HG03565 (cell line): ENCODE measurements around the gene SLC27A1.
"Not testable (repeated sequence)": the region's sequence is repeated elsewhere in the genome, so short reads cannot be mapped to it uniquely, and the experiment has no call there.

ENCODE experiments used
- ATAC-seq: cut with Tn5 transposase; IDR thresholded peaks from one replicate; pipeline ENCODE4 v1.9.1; 2021; ENCODE audit warnings: mild to moderate bottlenecking, moderate library complexity; ENCODE audit not compliant: unreplicated experiment

The SLC27A1 gene

DNA sequence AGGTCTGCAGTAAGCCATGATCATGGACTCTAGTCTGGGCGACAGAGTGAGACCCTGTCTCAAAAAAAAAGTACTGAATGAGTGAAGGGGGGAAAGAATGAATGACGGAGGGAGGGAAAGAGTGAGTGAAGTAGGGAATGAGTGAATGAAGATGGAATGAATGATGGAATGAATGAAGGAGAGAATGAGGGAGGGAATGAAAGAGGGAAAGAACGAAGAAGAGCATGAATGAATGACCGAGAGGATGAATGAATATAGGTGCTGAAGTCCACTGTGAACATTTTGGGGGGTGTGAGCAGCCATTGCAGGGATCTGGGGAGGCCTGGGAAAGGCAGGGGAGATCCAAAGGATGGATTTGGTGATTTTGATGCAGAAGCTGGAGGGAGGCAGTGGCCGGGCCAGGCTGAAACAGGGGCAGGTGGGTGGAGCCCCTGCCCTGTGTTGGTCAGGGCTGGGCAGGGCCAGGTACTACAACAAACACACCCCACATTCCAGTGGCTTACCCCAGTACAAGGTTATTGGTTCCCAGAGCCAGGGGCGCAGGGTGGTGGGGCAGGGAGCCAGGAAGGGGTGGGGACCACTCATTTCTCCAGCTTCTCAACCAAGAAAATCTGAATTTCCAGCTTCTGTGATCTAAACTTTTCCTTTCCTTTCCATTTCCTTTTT is 14.3 kb downstream of the SLC27A1 start:
- no peak for ATAC-seq

DNA sequence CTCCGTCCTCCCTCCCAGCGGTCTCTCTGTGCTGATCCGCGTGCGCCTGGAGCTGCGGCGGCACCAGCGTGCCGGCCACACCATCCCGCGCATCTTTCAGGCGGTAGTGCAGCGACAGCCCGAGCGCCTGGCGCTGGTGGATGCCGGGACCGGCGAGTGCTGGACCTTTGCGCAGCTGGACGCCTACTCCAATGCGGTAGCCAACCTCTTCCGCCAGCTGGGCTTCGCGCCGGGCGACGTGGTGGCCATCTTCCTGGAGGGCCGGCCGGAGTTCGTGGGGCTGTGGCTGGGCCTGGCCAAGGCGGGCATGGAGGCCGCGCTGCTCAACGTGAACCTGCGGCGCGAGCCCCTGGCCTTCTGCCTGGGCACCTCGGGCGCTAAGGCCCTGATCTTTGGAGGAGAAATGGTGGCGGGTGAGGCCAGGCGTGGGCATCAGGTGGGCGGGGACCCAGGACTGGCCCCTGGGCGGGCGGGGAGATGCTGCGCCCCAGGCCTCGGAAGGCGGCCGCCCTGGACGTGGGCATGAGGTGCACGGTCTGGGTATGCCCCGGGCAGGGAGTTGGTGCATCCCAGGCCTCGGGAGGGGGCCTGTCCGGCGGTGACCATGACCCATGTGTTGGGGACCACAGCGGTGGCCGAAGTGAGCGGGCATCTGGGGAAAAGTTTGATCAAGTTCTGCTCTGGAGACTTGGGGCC is 16.4 kb downstream of the SLC27A1 start:
- ATAC-seq, result no peak

DNA sequence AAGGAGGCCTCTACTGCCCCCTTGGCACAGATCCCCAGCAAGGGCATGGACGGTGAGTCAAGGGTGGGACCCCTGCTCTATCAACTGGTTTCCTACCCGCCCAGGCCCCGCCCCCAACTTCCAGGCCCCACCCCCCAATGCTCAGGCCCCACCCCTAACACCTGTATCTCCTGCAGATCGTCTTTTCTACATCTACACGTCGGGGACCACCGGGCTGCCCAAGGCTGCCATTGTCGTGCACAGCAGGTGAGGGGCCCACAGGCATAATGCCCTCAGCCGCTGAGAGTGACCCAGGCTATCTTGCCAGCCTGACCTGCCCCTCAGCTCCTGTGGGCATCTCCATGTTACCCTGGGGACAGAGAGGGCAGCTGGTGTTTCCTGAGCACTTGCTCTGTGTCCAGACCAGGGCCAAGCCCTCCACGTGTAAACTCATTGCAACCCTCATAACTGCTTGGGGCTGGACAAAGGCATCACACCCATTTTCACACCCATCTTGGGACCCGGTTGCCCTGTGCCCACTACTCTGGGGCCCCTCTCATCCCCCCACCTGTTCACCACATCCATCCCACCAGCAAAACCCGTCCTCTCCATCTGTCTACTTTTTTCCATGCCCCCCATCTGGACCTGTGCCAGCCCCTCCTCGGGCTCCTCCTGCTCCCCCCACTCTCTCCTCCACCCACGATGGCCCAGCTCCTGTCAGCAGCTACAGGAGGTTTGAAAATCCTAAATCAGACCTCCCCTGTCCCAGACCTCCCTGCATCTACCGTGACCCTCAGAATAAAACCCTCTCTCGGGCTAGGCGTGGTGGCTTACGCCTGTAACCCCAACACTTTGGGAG is 17.2 kb downstream of the SLC27A1 start:
- ATAC-seq, result no peak

DNA sequence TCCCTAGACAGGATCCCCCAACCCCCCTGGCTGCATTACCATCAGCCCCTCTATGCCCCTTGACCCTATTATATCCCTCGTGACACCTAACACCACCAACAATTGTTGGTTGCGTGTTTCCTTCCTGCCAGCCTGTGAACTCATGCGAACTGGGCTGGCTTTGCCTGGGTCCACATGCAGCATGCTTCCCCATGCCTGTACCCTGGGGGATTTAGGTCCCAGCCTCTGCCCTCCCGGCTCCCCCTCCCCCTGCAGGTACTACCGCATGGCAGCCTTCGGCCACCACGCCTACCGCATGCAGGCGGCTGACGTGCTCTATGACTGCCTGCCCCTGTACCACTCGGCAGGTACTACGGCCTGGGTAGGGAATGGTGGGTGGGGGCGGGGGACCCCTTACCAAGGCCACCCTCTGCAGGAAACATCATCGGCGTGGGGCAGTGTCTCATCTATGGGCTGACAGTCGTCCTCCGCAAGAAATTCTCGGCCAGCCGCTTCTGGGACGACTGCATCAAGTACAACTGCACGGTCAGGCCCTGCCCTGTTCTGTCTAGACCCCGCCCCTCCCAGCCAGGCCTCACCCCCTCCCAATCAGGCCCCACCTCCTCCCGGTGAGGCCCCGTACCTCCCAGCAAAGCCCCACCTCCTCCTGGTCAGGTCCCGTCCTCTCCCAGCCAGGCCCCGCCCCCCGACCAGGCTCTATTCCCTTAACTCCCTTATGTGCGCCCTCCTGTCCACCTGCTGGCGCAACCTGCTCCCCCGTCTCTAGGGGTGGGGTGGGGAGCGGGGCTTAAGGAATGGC is 18.5 kb downstream of the SLC27A1 start:
- ATAC-seq, result no peak

DNA sequence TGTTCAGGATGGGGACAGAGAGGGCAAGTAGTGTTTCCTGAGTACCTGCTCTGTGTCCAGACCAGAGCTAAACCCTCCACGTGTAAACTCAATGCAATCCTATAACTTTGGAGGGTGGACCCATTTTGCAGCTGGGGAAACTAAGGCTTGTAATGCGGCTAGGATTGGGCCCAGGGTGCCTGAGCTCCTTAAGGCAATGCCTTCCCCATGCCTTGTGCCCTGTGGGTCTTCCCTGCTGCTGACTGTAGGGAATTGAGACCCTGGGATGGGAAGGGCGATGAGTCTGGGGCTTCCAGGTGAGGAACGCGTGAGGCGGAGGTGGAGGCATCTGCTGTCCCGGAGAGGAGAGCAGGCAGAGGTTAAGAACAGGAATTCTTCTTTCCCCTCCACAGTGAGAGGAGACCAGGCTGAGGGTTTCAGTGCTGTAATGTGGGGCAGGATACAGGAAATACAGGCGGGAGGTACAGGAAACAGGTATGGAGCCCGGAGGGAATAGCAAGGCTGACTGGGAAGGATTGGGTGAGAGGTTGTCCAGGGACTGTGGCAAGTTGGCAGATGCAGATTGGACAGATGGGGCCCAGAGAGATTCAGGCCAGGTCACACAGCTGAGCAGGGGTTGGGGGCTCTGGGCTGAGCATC is 19.2 kb downstream of the SLC27A1 start:
- no peak for ATAC-seq

DNA sequence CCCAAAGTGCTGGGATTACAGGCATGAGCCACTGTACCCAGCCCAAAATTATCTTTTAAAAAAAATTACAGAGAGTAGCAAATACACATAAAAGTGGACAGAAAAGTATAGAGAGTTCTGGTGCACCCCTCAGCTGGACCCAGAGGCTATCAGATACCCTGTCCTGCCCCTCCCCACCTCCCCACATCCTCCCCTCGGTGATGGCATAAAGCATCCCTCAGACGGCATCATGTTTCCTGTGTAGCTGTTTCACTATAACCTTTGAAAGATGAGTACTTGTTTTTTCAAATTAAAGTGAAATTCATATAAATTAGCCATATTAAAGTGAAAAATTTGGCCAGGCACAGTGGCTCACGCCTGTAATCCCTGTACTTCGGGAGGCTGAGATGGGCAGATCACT is 20.1 kb downstream of the SLC27A1 start:
- no peak for ATAC-seq

DNA sequence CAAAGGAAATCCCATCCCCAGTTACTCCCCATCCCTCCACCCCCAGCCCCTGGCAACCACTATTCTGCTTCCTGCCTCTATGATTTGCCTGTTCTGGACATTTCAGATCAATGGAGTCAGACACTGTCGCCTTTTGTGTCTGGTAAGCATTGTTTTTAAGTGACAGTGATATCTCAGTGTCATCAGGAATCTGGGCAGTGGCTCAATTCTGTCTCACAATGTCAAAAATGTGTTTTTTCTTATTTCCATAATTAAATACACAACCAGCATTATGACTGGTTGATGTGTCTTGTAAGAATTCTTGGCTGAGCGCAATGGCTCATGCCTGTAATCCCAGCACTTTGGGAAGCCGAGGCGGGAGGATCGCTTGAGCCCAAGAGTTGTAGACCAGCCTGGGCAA is 21.0 kb downstream of the SLC27A1 start:
- ATAC-seq, result no peak

DNA sequence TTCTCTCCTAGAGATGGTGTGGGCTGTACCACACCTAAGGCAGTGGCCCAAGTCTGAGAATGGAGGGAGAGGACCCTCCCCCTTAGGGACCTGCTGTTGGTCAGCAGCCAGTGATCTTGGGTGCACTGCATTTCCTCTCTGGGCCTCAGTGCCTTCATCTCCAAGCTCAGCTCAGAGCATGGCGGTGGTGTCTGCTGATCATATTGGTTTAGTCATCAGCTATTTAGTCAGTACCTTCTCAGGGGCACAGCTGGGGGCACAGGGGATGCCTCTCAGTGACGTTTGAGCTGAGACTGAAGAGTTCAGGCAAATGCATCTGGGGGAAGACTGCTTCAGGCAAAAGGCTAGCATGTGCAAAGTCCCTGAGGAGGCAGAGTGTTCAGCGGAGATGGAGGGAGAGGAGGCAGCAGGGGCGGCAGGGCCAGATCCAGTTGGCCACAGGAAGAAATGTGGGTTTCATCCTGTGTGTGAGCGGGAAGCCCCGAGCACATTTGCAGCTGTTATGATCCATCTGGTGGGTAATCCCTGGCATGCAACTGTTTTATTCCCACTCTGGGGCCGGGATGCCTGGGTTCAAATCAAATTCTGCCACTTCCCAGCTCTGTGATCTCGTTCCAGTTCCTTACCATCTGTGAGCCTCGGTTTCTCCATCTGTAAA is 25.4 kb downstream of the SLC27A1 start:
- ATAC-seq, result no peak

DNA sequence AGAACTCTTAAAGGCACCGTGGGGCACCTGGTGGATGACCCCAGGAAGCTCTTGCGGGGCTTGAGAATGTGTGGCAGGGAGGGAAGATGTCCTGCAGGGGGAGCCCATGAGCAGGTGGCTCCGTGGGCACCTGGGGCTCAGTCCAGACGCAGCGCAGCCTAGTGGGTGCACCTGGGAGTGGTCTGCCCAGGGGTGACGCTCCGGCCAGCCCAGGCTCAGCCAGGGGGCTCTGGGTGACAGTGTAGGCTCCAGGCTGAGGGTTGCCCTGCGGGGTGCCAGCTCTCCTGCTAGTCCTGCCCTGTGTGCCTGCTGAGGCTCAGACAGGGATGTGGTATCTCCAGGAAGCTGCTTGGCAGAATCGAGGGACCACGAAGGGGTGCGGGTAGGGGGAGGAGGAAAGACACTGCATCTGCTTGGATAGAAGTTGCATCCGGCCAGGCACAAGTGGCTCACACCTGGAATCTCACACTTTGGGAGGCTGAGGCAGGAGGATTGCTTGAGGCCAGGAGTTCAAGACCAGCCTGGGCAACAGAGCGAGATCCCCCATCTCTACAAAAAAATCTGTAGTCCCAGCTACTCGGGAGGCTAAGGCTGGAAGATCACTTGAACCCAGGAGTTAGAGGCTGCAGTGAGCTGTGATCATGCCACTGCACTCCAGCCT is 26.1 kb downstream of the SLC27A1 start:
- ATAC-seq, result no peak

DNA sequence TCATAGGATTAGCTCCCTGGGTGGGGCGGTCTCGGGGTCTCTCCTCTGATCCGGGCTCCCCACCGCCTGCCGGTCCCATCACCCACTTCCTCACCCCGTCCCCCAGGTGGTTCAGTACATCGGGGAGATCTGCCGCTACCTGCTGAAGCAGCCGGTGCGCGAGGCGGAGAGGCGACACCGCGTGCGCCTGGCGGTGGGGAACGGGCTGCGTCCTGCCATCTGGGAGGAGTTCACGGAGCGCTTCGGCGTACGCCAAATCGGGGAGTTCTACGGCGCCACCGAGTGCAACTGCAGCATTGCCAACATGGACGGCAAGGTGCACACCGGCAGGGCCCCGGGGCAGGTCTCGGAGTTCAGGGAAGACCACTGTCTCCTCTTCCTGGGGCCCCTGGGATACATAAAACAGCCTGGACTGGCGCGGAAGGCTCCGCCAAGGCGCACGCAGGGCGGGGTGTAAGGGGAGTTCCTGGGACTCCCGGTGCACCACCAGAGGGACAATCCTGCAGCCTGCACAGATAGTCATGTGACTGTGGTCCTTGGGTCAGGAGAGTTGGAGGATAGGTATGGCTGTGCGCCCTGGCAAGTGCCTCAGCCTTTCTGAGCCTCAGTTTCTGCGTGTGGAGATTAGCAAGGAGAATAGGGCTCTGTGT is 26.9 kb downstream of the SLC27A1 start:
- ATAC-seq, result no peak

DNA sequence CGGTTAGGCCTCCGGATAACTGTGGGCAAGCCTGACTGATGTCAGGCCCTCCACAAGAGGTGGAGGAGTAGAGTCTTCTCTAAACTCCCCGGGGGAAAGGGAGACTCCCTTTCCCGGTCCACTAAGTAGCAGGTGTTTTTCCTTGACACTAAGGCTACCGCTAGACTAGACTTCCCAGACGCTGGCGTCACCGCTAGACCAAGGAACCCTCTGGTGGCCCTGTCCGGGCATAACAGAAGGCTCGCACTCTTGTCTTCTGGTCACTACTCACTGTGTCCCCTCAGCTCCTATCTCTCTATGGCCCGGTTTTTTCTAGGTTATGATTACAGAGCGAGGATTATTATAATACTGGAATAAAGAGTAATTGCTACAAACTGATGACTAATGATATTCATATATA is 28.7 kb downstream of the SLC27A1 start:
- ATAC-seq, result not testable (repeated sequence)

DNA sequence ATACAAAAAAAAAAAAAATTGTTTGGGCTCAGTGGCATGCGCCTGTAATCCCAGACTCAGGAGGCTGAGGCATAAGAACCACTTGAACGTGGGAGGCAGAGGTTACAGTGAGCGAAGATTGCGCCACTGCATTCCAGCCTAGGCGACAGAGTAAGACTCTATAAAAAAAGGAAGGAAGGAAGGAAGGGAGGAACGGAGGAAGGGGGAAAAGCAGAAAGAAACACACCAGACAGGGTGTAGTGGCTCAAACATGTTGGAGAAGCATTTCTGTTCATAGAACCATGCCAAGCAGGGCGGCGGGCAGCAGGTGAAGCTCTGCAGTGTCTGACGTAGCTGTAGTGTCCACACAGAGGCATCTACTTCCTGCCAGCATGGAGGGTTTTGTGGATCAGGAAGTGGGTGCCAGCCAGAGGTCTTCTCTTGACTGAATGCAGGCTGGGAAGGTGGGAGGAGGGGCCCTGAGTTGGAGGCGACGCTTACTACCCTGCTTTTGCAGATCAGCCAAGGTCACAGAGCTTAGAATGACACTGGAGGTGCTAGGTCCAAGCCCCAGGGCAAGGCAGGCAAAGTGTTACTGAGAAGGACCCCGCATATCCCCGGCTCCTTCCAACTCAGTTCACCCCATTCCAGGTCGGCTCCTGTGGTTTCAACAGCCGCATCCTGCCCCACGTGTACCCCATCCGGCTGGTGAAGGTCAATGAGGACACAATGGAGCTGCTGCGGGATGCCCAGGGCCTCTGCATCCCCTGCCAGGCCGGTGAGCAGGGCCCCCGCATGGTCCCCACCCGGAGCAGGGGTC is 29.5 kb downstream of the SLC27A1 start:
- no peak for ATAC-seq

DNA sequence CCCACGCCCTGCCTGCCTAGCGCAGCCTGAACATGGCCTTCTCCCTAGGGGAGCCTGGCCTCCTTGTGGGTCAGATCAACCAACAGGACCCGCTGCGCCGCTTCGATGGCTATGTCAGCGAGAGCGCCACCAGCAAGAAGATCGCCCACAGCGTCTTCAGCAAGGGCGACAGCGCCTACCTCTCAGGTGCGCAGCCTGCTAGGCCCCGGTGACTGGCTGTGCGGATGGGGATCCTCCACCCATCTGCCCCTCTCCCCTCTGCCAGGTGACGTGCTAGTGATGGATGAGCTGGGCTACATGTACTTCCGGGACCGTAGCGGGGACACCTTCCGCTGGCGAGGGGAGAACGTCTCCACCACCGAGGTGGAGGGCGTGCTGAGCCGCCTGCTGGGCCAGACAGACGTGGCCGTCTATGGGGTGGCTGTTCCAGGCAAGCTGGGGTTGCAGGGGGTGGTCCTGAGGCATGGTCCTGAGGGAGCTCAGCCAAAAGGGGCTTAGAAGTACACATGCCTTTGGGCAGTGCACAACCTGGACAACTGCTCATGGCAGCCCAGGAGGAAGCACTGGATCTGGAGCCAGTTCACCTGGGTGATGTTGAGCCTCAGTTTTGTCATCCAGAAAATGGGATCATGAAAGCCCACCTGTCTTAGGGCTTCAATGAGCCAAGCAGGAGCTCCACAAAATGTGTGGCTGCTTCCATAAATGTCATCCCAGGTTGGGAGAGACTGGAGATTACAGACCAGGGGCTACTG is 30.3 kb downstream of the SLC27A1 start:
- ATAC-seq, result no peak

DNA sequence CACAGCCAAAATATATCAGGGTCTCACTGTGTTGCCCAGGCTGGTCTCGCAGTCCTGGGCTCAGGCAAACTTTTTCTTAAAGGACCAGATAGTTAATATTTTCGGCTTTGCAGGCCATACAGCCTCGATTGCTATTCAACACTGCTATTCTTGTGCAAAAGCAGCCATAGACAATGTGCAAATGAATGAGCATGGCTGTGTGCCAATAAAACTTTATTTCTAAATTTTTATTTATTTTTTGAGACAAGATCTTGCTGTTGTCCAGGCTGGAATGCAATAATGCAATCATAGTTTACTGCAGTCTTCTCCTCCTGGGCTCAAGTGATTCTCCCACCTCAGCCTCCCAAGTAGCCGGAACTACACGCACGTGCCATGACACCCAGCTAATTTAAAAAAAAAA is 32.9 kb downstream of the SLC27A1 start:
- no peak for ATAC-seq

DNA sequence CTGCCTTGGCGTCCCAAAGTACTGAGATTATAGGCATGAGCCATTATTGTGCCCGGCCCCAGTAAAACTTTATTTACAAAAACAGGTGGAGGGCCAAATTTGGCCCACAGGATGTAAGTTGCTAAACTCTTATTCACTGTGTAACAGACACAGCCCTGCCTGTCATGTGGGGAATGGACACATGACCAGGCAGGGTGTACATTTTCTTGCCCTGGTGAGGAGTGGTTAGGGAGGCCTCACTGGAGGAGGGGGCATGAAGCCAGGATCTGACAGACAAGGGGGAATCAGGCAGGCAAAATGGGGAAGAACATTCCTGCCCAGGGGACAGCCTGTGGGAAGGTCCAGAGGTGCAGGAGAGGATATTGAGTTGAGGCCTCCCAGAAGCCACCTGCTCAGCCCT is 33.7 kb downstream of the SLC27A1 start:
- ATAC-seq, result no peak

DNA sequence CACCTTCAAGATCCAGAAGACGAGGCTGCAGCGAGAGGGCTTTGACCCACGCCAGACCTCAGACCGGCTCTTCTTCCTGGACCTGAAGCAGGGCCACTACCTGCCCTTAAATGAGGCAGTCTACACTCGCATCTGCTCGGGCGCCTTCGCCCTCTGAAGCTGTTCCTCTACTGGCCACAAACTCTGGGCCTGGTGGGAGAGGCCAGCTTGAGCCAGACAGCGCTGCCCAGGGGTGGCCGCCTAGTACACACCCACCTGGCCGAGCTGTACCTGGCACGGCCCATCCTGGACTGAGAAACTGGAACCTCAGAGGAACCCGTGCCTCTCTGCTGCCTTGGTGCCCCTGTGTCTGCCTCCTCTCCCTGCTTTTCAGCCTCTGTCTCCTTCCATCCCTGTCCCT is 34.1 kb downstream of the SLC27A1 start:
- no peak for ATAC-seq

DNA sequence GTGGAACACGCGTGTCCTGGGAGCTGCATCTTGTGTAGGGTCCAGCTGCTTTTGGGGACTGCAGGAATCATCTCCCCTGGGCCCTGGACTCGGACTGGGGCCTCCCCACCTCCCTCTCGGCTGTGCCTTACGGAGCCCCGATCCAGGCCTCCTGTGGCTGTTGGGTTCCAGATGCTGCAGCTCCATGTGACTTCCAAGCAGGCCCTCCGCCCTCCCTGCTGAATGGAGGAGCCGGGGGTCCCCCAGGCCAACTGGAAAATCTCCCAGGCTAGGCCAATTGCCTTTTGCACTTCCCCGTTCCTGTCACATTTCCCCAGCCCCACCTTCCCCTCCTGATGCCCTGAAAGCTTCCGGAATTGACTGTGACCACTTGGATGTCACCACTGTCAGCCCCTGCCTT is 34.9 kb downstream of the SLC27A1 start:
- no peak for ATAC-seq

DNA sequence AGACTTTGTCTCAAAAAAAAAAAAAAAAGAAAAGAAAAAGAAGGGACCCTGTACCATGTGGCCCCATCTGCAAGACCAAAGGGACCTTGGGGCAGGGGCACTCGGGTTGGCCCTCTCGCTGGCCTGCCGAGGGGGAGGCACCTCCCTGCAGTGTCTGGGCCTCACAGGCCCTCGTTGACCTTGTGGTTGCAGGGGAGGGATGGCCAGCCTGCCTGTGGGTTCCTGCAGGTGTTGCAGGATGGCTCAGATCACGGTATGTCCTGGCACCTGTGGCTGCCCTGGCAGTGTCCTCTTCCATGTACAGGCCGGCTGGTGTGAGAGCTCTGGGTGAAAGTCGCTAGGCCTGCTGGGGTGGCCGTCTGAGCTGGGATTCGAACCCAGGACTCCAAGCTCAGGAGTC is 36.4 kb downstream of the SLC27A1 start:
- no peak for ATAC-seq
